Brain microvascular endothelial cell (primary cell): ENCODE measurements around the gene ALK.

ENCODE experiments used
- DNase-seq: peaks from one replicate; pipeline ENCODE4 v3.0.0-alpha.2; 2020
- H3K27ac ChIP-seq: fragments of 250-450 bp; sonication (Bioruptor Pico); 2 replicates; pipeline ENCODE4 v1.5.1; 2020; ENCODE audit warnings: mild to moderate bottlenecking, moderate library complexity
- H3K27me3 ChIP-seq: fragments of 250-450 bp; sonication (Bioruptor Pico); replicated peaks from 2 replicates; pipeline ENCODE4 v1.5.1; 2020; ENCODE audit warnings: mild to moderate bottlenecking
- H3K36me3 ChIP-seq: fragments of 250-450 bp; sonication (Bioruptor Pico); replicated peaks from 2 replicates; pipeline ENCODE4 v1.5.1; 2020; ENCODE audit warnings: mild to moderate bottlenecking
- H3K4me3 ChIP-seq: 2 replicates; pipeline ENCODE4 v1.5.1; 2011; ENCODE audit warnings: low read depth, mild to moderate bottlenecking, control low read depth, low read length, moderate library complexity
- in situ Hi-C: cut with HindIII; loops from 2 replicates; pipeline ENCODE4 v1.10.0; 2017; ENCODE audit warnings: low sequenced_read_pairs, low pct_ligation_motif_present
- TF ChIP-seq, protein P1 (sequence below): IDR thresholded peaks from 2 replicates; pipeline ENCODE4 v1.5.1; 2011; ENCODE audit warnings: low read depth, mild to moderate bottlenecking, moderate library complexity, low read length, control low read depth, inconsistent platforms; ENCODE audit errors: missing control alignments

The ALK gene

DNA sequence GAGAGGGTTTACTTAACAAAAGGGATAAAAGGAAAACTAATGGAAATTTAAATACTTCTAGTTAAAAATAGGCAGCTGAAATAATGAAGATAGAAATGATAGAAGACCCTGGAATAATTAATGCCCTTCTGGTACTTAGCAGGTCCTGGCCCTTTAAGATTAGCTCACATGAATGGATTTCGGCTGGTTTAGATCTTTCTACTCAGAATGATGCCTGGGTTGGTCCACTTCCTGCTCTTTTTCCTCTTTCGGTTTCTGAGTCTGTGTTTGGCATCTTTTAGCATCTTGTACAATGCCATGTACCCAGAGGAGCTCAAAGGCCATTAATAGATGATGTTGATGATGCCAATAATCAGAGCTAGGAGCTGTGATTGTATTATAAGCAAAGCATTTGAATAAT, 515.7 kb downstream of the ALK start:
- Histone ChIP-seq H3K36me3 (no peaks in the 10 kb centered on the region), H3K4me3 (no peak overlapping the region), H3K27me3 (no peaks in the 10 kb centered on the region), H3K27ac (no peak overlapping the region)
- TF ChIP-seq, protein P1, sequence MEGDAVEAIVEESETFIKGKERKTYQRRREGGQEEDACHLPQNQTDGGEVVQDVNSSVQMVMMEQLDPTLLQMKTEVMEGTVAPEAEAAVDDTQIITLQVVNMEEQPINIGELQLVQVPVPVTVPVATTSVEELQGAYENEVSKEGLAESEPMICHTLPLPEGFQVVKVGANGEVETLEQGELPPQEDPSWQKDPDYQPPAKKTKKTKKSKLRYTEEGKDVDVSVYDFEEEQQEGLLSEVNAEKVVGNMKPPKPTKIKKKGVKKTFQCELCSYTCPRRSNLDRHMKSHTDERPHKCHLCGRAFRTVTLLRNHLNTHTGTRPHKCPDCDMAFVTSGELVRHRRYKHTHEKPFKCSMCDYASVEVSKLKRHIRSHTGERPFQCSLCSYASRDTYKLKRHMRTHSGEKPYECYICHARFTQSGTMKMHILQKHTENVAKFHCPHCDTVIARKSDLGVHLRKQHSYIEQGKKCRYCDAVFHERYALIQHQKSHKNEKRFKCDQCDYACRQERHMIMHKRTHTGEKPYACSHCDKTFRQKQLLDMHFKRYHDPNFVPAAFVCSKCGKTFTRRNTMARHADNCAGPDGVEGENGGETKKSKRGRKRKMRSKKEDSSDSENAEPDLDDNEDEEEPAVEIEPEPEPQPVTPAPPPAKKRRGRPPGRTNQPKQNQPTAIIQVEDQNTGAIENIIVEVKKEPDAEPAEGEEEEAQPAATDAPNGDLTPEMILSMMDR: no peak
- in situ Hi-C loops: no loop called here
- no peak for DNase-seq

- H3K27ac ChIP-seq: no peak overlapping the region
- no peaks in the 10 kb centered on the region for H3K27me3 ChIP-seq
- H3K36me3 ChIP-seq: no peaks in the 10 kb centered on the region
- DNase-seq: no peak
- in situ Hi-C loops: no loop called here
- no peak overlapping the region for H3K4me3 ChIP-seq
- TF ChIP-seq, protein P1: no peak
Measured at GRCh38 chr2:29405266-29405665, 516.1 kb downstream of the ALK start.

DNA sequence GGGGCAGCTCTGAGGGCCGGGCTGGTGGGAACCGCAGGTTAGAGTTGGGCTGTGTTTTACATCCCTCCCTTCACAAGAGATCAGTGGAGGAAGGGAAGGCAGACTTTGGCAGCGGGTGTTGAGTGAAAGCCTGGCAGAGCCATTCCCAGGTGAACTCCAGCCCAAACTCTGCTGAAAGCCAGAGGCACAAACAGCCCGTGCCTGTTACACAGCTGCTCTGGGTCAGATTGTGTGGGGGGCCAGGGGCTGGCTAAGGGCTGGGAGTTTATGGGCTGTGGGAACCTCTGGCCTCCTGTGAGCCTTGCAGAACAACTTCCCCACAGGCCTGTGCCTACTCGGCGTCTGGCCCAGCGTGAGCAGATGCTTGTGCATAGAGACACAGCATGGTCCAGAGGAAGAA, 519.4 kb downstream of the ALK start:
- no peak overlapping the region for H3K27ac ChIP-seq
- in situ Hi-C loops: no loop called here
- no peak overlapping the region for H3K4me3 ChIP-seq
- TF ChIP-seq, protein P1: no peak
- H3K36me3 ChIP-seq: no peaks in the 10 kb centered on the region
- DNase-seq: no peak
- H3K27me3 ChIP-seq: no peaks in the 10 kb centered on the region

GRCh38 chr2:29400930-29401653, 520.3 kb downstream of the ALK start:
- TF ChIP-seq, protein P1: no peak
- in situ Hi-C loops: no loop called here
- Histone ChIP-seq H3K27me3 (no peaks in the 10 kb centered on the region), H3K4me3 (no peak overlapping the region), H3K27ac (no peak overlapping the region), H3K36me3 (no peaks in the 10 kb centered on the region)
- no peak for DNase-seq

DNA sequence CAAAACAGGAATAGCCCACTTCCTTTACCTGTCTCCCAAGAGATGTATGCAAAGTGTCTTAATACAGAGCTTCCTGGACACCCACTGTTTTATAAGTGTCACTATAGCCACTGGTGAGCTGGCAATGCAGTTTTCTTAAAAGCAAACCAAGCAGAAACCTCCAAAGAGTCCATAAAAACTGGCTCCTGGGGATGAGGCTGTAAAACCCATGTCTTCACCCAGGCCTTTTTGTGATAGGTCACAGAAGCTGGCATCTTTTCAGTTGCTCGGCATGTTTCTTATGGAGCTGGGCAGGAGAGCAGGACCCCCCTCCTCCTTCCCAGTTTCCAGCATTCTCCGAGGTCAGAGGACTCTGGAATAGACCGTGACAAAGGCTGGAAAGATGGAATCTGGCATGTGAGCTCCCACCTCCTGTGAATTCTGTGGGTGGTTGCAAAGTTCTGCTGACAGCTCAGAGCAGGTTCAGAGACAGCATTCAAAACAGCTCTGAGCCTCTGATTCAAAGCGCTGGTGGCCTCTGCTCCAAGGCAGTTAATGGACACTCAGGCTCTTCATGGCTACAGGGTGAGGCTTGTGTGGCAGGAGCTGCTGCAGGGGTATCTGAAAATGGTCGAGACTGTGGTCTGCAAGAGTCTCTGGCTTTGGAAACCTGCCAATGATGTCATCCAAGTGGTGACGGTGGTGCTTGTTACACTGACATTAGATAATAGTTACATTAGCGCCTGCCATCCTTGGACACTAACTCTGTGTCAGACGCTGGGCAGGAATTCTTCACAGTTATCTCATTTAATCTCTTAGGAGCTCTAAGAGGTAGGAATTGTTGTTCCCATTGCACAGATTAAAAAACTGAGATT, 522.8 kb downstream of the ALK start:
- TF ChIP-seq, protein P1: no peak
- no peak overlapping the region for H3K4me3 ChIP-seq
- H3K36me3 ChIP-seq: no peaks in the 10 kb centered on the region
- DNase-seq: peak; percentile 14
- no peaks in the 10 kb centered on the region for H3K27me3 ChIP-seq
- in situ Hi-C loops: no loop called here
- no peak overlapping the region for H3K27ac ChIP-seq
